ENCODE data around the gene STAG1.
"Not testable (repeated sequence)": the region's sequence is repeated elsewhere in the genome, so short reads cannot be mapped to it uniquely, and the experiment has no call there.

The STAG1 gene

GRCh38 chr3:136512381-136512780 is 239.8 kb downstream of the STAG1 start:
- DNase-seq (ENCODE audit: insufficient read length, low spot score), result no peak
- TF ChIP-seq SPI1 (IDR thresholded peaks at IDR 0.05; ENCODE audit: low read depth, low read length) (no peak), POLR2AphosphoS5 (IDR thresholded peaks at IDR 0.05; ENCODE audit: low read depth, low read length) (no peak), TAF1 (IDR thresholded peaks at IDR 0.05; ENCODE audit: low read depth, low read length) (no peak), PAX5 (IDR thresholded peaks at IDR 0.05; ENCODE audit: insufficient read depth, low read length, severe bottlenecking) (no peak), POLR2A (IDR thresholded peaks at IDR 0.05; ENCODE audit: low read depth, low read length) (no peak), POU2F2 (IDR thresholded peaks at IDR 0.05; ENCODE audit: low read depth, low read length) (no peak)
- FAIRE-seq, result no peak

GRCh38 chr3:136505676-136506075 is 246.5 kb downstream of the STAG1 start:
- no peak for TF ChIP-seq POLR2AphosphoS5 (IDR thresholded peaks at IDR 0.05; ENCODE audit: low read depth, low read length)
- TF ChIP-seq POLR2A (IDR thresholded peaks at IDR 0.05; ENCODE audit: low read depth, low read length), result no peak
- FAIRE-seq, result no peak

GRCh38 chr3:136503056-136503455 is 249.1 kb downstream of the STAG1 start:
- TF ChIP-seq SPI1 (IDR thresholded peaks at IDR 0.05; ENCODE audit: low read depth, low read length), result no peak
- TF ChIP-seq PAX5 (IDR thresholded peaks at IDR 0.05; ENCODE audit: insufficient read depth, low read length, severe bottlenecking), result no peak
- TF ChIP-seq POLR2AphosphoS5 (IDR thresholded peaks at IDR 0.05; ENCODE audit: low read depth, low read length), result no peak
- TF ChIP-seq POU2F2 (IDR thresholded peaks at IDR 0.05; ENCODE audit: low read depth, low read length), result no peak
- no peak for TF ChIP-seq POLR2A (IDR thresholded peaks at IDR 0.05; ENCODE audit: low read depth, low read length)
- TF ChIP-seq TAF1 (IDR thresholded peaks at IDR 0.05; ENCODE audit: low read depth, low read length), result no peak
- no peak for DNase-seq (ENCODE audit: insufficient read length, low spot score)
- FAIRE-seq, result no peak

More at GRCh38 chr3:136505676-136506075, 246.5 kb downstream of the STAG1 start:
- DNase-seq (ENCODE audit: insufficient read length, low spot score), result no peak

- FAIRE-seq, result peak; percentile 13
- DNase-seq (ENCODE audit: insufficient read length, low spot score), result no peak
- TF ChIP-seq POLR2AphosphoS5 (IDR thresholded peaks at IDR 0.05; ENCODE audit: low read depth, low read length) (no peak), PAX5 (IDR thresholded peaks at IDR 0.05; ENCODE audit: insufficient read depth, low read length, severe bottlenecking) (no peak), POLR2A (IDR thresholded peaks at IDR 0.05; ENCODE audit: low read depth, low read length) (no peak), TAF1 (IDR thresholded peaks at IDR 0.05; ENCODE audit: low read depth, low read length) (no peak), POU2F2 (IDR thresholded peaks at IDR 0.05; ENCODE audit: low read depth, low read length) (no peak), SPI1 (IDR thresholded peaks at IDR 0.05; ENCODE audit: low read depth, low read length) (no peak)
Observed at GRCh38 chr3:136498919-136499447, 253.2 kb downstream of the STAG1 start.

GRCh38 chr3:136495213-136495612 is 257.0 kb downstream of the STAG1 start:
- FAIRE-seq (no peak), DNase-seq (ENCODE audit: insufficient read length, low spot score) (no peak)
- no peak for TF ChIP-seq POLR2AphosphoS5 (IDR thresholded peaks at IDR 0.05; ENCODE audit: low read depth, low read length)
- TF ChIP-seq PAX5 (IDR thresholded peaks at IDR 0.05; ENCODE audit: insufficient read depth, low read length, severe bottlenecking), result no peak
- TF ChIP-seq POU2F2 (IDR thresholded peaks at IDR 0.05; ENCODE audit: low read depth, low read length), result no peak
- no peak for TF ChIP-seq TAF1 (IDR thresholded peaks at IDR 0.05; ENCODE audit: low read depth, low read length)
- no peak for TF ChIP-seq SPI1 (IDR thresholded peaks at IDR 0.05; ENCODE audit: low read depth, low read length)
- TF ChIP-seq POLR2A (IDR thresholded peaks at IDR 0.05; ENCODE audit: low read depth, low read length), result no peak

GRCh38 chr3:136490646-136491405 is 261.4 kb downstream of the STAG1 start:
- FAIRE-seq, result no peak
- no peak for DNase-seq (ENCODE audit: insufficient read length, low spot score)
- TF ChIP-seq POLR2A (IDR thresholded peaks at IDR 0.05; ENCODE audit: low read depth, low read length) (no peak), SPI1 (IDR thresholded peaks at IDR 0.05; ENCODE audit: low read depth, low read length) (no peak), POU2F2 (IDR thresholded peaks at IDR 0.05; ENCODE audit: low read depth, low read length) (no peak), PAX5 (IDR thresholded peaks at IDR 0.05; ENCODE audit: insufficient read depth, low read length, severe bottlenecking) (no peak), POLR2AphosphoS5 (IDR thresholded peaks at IDR 0.05; ENCODE audit: low read depth, low read length) (no peak), TAF1 (IDR thresholded peaks at IDR 0.05; ENCODE audit: low read depth, low read length) (no peak)

GRCh38 chr3:136485777-136486176 is 266.4 kb downstream of the STAG1 start:
- TF ChIP-seq TAF1 (IDR thresholded peaks at IDR 0.05; ENCODE audit: low read depth, low read length) (no peak), POLR2AphosphoS5 (IDR thresholded peaks at IDR 0.05; ENCODE audit: low read depth, low read length) (no peak)
- DNase-seq (ENCODE audit: insufficient read length, low spot score) (no peak), FAIRE-seq (no peak)

GRCh38 chr3:136476280-136476679 is 275.9 kb downstream of the STAG1 start:
- no peak for TF ChIP-seq POLR2A (IDR thresholded peaks at IDR 0.05; ENCODE audit: low read depth, low read length)
- TF ChIP-seq POLR2AphosphoS5 (IDR thresholded peaks at IDR 0.05; ENCODE audit: low read depth, low read length), result no peak
- no peak for TF ChIP-seq SPI1 (IDR thresholded peaks at IDR 0.05; ENCODE audit: low read depth, low read length)
- no peak for TF ChIP-seq TAF1 (IDR thresholded peaks at IDR 0.05; ENCODE audit: low read depth, low read length)
- no peak for TF ChIP-seq PAX5 (IDR thresholded peaks at IDR 0.05; ENCODE audit: insufficient read depth, low read length, severe bottlenecking)
- no peak for TF ChIP-seq POU2F2 (IDR thresholded peaks at IDR 0.05; ENCODE audit: low read depth, low read length)

GRCh38 chr3:136474876-136475275 is 277.3 kb downstream of the STAG1 start:
- not testable (repeated sequence) for DNase-seq (ENCODE audit: insufficient read length, low spot score); FAIRE-seq

More at GRCh38 chr3:136476280-136476679, 275.9 kb downstream of the STAG1 start:
- FAIRE-seq (peak; percentile 16), DNase-seq (ENCODE audit: insufficient read length, low spot score) (no peak)

GRCh38 chr3:136473716-136474326 is 278.4 kb downstream of the STAG1 start:
- no peak for DNase-seq (ENCODE audit: insufficient read length, low spot score)
- TF ChIP-seq POLR2AphosphoS5 (IDR thresholded peaks at IDR 0.05; ENCODE audit: low read depth, low read length) (no peak), PAX5 (IDR thresholded peaks at IDR 0.05; ENCODE audit: insufficient read depth, low read length, severe bottlenecking) (no peak)
- FAIRE-seq, result no peak

Data from GM12891 (cell line).